Lung (tissue), 12 donors: ENCODE measurements around the gene AUTS2. TPM values are rescaled to one million over a fixed set of nuclear protein-coding genes. Genes with fewer than 3 reads are reported as not detected.

ENCODE experiments used
- ATAC-seq: fragments of 200-7000 bp; cut with Tn5 transposase; one replicate; pipeline ENCODE4 v1.9.1; 2020; ENCODE audit warnings: moderate number of reproducible peaks; ENCODE audit not compliant: insufficient read depth, low FRiP score
- DNase-seq, 3 donors: peaks; one replicate each; pipeline ENCODE4 v3.0.0-alpha.2; 2013 to 2017
- H3K27ac ChIP-seq, 2 donors: one replicate each; pipeline ENCODE4 v1.5.1; 2013; ENCODE audit warnings: mild to moderate bottlenecking in 2 of 2, moderate library complexity in 2 of 2, control low read depth in 1 of 2, inconsistent platforms in 1 of 2, low read depth in 1 of 2, low read length in 1 of 2
- H3K27me3 ChIP-seq, 3 donors: one replicate each; pipeline ENCODE4 v1.5.1; 2013; ENCODE audit warnings: low read length in 2 of 3; ENCODE audit not compliant: control insufficient read depth in 3 of 3, insufficient read depth in 3 of 3
- H3K36me3 ChIP-seq, 4 donors: one replicate each; pipeline ENCODE4 v1.5.1; 2013; ENCODE audit warnings: low read length in 4 of 4, mild to moderate bottlenecking in 1 of 4, moderate library complexity in 1 of 4; ENCODE audit not compliant: control insufficient read depth in 4 of 4, insufficient read depth in 4 of 4
- H3K4me1 ChIP-seq, 5 donors: one replicate each; pipeline ENCODE4 v1.5.1; 2013; ENCODE audit warnings: low read length in 5 of 5, mild to moderate bottlenecking in 2 of 5, moderate library complexity in 1 of 5; ENCODE audit not compliant: control insufficient read depth in 5 of 5, insufficient read depth in 5 of 5
- H3K4me3 ChIP-seq: one replicate; pipeline ENCODE4 v1.5.1; 2013; ENCODE audit warnings: mild to moderate bottlenecking, control low read depth, moderate library complexity
- H3K9ac ChIP-seq, 2 donors: one replicate each; pipeline ENCODE4 v1.5.1; 2013; ENCODE audit warnings: low read length in 2 of 2, control low read depth in 1 of 2; ENCODE audit not compliant: insufficient read depth in 1 of 2
- H3K9me3 ChIP-seq, 4 donors: one replicate each; pipeline ENCODE4 v1.5.1; 2013; ENCODE audit warnings: low read length in 3 of 4, mild to moderate bottlenecking in 1 of 4, moderate library complexity in 1 of 4; ENCODE audit not compliant: control insufficient read depth in 4 of 4, insufficient read depth in 3 of 4
- WGBS, 2 donors: extraction: QIAGEN DNeasy Blood & Tissue Kit; methylation state at CpG; one replicate each; pipeline ENCODE4 v1.1.7; 2013; 5-methylcytosine and 5-hydroxymethylcytosine counted together
- polyA plus RNA-seq, 2 donors: library from polyadenylated mRNA; stranded (reverse); fragments of 200-250 nt; gene quantifications; one replicate each; pipeline ENCODE4 v1.2.1, GENCODE V29; 2013
- total RNA-seq, 2 donors: library from RNA; depleted of rRNA in 1 of 2; stranded (reverse); fragments of >200 nt in 1 of 2; gene quantifications; one replicate each; pipeline ENCODE4 v1.2.1, GENCODE V29; 2014 to 2021
- TF ChIP-seq, protein P1 (sequence below): IDR thresholded peaks from 2 replicates; pipeline ENCODE4 v1.5.1; 2012; ENCODE audit warnings: mild to moderate bottlenecking; ENCODE audit errors: control extremely low read depth, extremely low read depth
- donor health status: control.
- donor health status: control.
- donor health status: Bipolar disorder and iron deficiency.
- donor health status: healthy.
- donor health status: DM: yes; HTN: yes; CAD: no.

Gene AUTS2
- total and polyA plus RNA-seq, 4 donors: 11.8 to 115 (median 40.6) TPM

DNA sequence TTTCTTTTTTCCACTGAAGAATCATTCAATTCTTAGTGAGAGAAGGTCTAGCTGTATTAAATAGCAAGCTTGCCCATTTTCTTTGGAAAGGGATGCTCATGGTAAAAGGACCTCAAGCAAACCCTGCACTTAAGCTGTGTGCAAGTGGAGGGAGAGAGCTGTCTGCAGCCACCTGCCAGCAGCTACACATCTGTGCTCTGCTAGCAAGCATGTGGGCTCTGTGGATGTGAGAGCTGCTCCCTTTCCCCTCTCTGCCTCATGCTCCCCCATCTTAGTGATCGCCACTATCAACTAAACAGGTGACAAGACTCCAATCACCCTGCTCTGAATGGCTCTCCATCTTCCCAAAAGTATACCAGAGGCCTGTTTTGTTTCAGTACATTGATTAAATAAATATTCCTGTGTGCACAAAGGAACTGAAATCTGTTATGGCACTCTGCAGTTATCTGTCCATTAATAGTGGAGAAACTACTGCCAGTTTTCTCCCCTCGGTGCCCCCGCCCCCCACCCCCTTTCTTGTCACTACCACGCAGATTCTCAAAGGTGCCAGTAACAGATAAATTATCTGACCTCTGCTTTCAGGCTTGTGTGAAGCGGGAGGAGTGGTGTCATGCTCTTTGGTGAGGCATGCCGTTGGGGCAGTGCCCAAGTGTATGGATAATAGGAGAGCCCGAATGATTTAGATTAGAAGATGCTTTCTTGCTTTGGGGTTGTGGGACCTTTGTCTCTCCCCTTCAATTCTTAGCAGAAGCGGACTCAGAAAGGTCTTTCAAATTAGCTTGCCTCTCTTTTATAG lies 26.4 kb downstream of the AUTS2 start:
- no peak for DNase-seq
- no peaks in the 10 kb centered on the region for H3K27me3 ChIP-seq
- H3K4me3 ChIP-seq: no peak overlapping the region
- no peak for ATAC-seq
- no peaks in the 10 kb centered on the region for H3K36me3 ChIP-seq
- H3K4me1 ChIP-seq: peaks cover 0 to 8% (median 3%) of the 10 kb centered on the region in 5 donors
- TF ChIP-seq, protein P1, sequence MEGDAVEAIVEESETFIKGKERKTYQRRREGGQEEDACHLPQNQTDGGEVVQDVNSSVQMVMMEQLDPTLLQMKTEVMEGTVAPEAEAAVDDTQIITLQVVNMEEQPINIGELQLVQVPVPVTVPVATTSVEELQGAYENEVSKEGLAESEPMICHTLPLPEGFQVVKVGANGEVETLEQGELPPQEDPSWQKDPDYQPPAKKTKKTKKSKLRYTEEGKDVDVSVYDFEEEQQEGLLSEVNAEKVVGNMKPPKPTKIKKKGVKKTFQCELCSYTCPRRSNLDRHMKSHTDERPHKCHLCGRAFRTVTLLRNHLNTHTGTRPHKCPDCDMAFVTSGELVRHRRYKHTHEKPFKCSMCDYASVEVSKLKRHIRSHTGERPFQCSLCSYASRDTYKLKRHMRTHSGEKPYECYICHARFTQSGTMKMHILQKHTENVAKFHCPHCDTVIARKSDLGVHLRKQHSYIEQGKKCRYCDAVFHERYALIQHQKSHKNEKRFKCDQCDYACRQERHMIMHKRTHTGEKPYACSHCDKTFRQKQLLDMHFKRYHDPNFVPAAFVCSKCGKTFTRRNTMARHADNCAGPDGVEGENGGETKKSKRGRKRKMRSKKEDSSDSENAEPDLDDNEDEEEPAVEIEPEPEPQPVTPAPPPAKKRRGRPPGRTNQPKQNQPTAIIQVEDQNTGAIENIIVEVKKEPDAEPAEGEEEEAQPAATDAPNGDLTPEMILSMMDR: no peak
- H3K9ac ChIP-seq: no peak overlapping the region
- H3K27ac ChIP-seq: no peak overlapping the region
- H3K9me3 ChIP-seq: no peaks in the 10 kb centered on the region
- 85 to 93% methylated on average over 8 of the region's 8 CpGs for WGBS, 2 donors

DNA sequence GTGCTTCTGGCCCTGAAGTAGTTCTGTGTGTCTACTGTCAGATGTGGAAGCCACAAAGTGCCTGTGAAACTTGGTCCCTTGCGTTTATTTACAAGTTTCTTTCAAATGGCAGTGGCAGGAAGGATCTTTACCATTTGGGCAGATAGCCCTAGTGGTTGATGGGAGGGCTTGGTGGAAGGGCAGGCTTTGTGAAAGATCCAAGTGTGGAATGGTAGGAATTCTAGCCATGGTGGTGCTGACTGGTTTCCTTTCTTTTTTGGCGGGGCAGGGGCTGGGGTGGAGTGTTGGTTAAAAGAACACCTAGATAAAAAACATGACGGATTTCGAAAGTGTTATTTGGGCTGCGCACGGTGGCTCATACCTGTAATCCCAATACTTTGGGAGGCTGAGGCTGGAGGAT lies 27.0 kb downstream of the AUTS2 start:
- Histone ChIP-seq H3K36me3 (no peaks in the 10 kb centered on the region), H3K27ac (no peak overlapping the region), H3K27me3 (no peaks in the 10 kb centered on the region), H3K9me3 (no peaks in the 10 kb centered on the region), H3K4me1 (peaks cover 1 to 5% (median 3%) of the 10 kb centered on the region in 5 donors), H3K9ac (no peak overlapping the region), H3K4me3 (no peak overlapping the region)
- DNase-seq (no peak), ATAC-seq (no peak)
- 89 to 92% methylated on average over 6 of the region's 6 CpGs for whole genome bisulfite sequencing, 2 donors
- TF ChIP-seq, protein P1: no peak

- no peaks in the 10 kb centered on the region for H3K9me3 ChIP-seq
- no peak for DNase-seq
- no peak for ATAC-seq
- TF ChIP-seq, protein P1: no peak
- H3K4me1 ChIP-seq: peaks cover 1 to 7% (median 4%) of the 10 kb centered on the region in 5 donors
- H3K36me3 ChIP-seq: no peaks in the 10 kb centered on the region
- H3K27me3 ChIP-seq: no peaks in the 10 kb centered on the region
- no peak overlapping the region for H3K4me3 ChIP-seq
- H3K27ac ChIP-seq: no peak overlapping the region
- 65 to 78% methylated on average over 2 of the region's 2 CpGs for WGBS, 2 donors
- H3K9ac ChIP-seq: no peak overlapping the region
Measured at GRCh38 chr7:69625798-69626197, 27.5 kb downstream of the AUTS2 start.
